ENCODE measurements around the gene UACA. TPM values are rescaled to one million over a fixed set of nuclear protein-coding genes. Genes with fewer than 3 reads are reported as not detected.

The UACA gene
- total and polyA plus RNA-seq, 2 donors from 2014 or later, result 49.6 to 92.7 TPM

DNA sequence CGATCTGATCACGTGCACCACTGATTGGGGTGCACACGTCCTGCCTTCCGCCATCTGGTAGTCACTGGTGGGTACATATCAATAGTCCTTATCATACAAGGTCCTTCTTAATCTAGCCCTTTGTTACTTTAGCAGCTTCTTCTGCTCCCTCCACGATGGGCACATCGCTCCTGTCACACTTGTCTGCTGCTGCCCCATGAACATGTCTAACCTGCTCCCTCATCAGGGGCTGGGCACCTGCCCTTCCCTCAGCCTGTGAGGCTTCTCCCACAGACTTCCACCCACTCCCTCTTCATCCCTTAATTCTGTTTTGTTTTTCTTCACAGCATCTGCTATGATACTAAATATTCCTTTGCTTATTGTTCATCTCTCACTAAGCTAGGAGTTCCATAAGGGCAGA lies 82.5 kb downstream of the UACA start:
- TF ChIP-seq, protein P1, sequence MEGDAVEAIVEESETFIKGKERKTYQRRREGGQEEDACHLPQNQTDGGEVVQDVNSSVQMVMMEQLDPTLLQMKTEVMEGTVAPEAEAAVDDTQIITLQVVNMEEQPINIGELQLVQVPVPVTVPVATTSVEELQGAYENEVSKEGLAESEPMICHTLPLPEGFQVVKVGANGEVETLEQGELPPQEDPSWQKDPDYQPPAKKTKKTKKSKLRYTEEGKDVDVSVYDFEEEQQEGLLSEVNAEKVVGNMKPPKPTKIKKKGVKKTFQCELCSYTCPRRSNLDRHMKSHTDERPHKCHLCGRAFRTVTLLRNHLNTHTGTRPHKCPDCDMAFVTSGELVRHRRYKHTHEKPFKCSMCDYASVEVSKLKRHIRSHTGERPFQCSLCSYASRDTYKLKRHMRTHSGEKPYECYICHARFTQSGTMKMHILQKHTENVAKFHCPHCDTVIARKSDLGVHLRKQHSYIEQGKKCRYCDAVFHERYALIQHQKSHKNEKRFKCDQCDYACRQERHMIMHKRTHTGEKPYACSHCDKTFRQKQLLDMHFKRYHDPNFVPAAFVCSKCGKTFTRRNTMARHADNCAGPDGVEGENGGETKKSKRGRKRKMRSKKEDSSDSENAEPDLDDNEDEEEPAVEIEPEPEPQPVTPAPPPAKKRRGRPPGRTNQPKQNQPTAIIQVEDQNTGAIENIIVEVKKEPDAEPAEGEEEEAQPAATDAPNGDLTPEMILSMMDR (IDR thresholded peaks at IDR 0.05; ENCODE audit: borderline replicate concordance, extremely low read depth, insufficient read depth), result no peak
- Histone ChIP-seq H3K27me3 (ENCODE audit: control insufficient read depth, insufficient read depth, low read length) (no peaks in the 10 kb centered on the region), H3K9ac (ENCODE audit: low read length in 3 of 3) (no peak overlapping the region), H3K9me3 (ENCODE audit: control insufficient read depth in 2 of 3, insufficient read depth in 1 of 3, low read length in 3 of 3) (no peaks in the 10 kb centered on the region), H3K4me1 (ENCODE audit: control insufficient read depth in 2 of 3, insufficient read depth in 2 of 3, low read depth in 1 of 3, low read length in 3 of 3) (peaks cover 0 to 10% (median 8%) of the 10 kb centered on the region in 3 donors), H3K27ac (ENCODE audit: low read depth in 2 of 2, low read length in 2 of 2) (no peak overlapping the region), H3K4me3 (ENCODE audit: low read length in 3 of 3) (no peak overlapping the region), H3K36me3 (ENCODE audit: control insufficient read depth in 2 of 3, insufficient read depth in 3 of 3, low read length in 3 of 3) (peaks cover 0 to 14% (median 0%) of the 10 kb centered on the region in 3 donors)
- FAIRE-seq (no peak), DNase-seq (peak in 1 of 5 donors; percentile 39)
- intact Hi-C loops (cut with DNase I), result no loop called here

DNA sequence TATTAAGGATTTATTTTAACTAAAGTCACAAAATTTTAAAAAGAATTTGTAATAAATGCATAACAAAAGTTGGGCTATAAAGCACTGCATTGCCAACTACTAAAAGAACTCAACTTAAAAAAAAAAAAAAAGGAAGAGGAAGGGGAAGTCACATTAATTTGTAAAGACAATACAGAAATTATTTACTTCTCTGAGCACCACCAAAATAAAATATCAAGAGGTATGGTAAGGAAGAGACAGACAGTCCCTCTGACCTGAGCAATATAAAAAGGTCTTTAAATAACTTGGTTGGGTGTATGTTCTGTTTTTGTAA lies 83.5 kb downstream of the UACA start:
- H3K36me3 ChIP-seq (ENCODE audit: control insufficient read depth in 2 of 3, insufficient read depth in 3 of 3, low read length in 3 of 3), result peaks cover 0 to 14% (median 0%) of the 10 kb centered on the region in 3 donors
- FAIRE-seq, result no peak
- no peaks in the 10 kb centered on the region for H3K9me3 ChIP-seq (ENCODE audit: control insufficient read depth in 2 of 3, insufficient read depth in 1 of 3, low read length in 3 of 3)
- no peaks in the 10 kb centered on the region for H3K27me3 ChIP-seq (ENCODE audit: control insufficient read depth, insufficient read depth, low read length)
- H3K4me3 ChIP-seq (ENCODE audit: low read length in 3 of 3), result no peak overlapping the region
- H3K27ac ChIP-seq (ENCODE audit: low read depth in 2 of 2, low read length in 2 of 2), result no peak overlapping the region
- intact Hi-C loops (cut with DNase I), result loop anchor here (10.0 kb wide), 1 partner anchor 135 kb away; no protein-coding TSS in a partner anchor
- peaks cover 0 to 10% (median 8%) of the 10 kb centered on the region in 3 donors for H3K4me1 ChIP-seq (ENCODE audit: control insufficient read depth in 2 of 3, insufficient read depth in 2 of 3, low read depth in 1 of 3, low read length in 3 of 3)
- TF ChIP-seq, protein P1 (IDR thresholded peaks at IDR 0.05; ENCODE audit: borderline replicate concordance, extremely low read depth, insufficient read depth), result no peak
- no peak overlapping the region for H3K9ac ChIP-seq (ENCODE audit: low read length in 3 of 3)
- no peak for DNase-seq

GRCh38 chr15:70672081-70672480 lies 91.3 kb downstream of the UACA start:
- no peak overlapping the region for H3K4me3 ChIP-seq (ENCODE audit: low read length in 3 of 3)
- H3K4me1 ChIP-seq (ENCODE audit: control insufficient read depth in 2 of 3, insufficient read depth in 2 of 3, low read depth in 1 of 3, low read length in 3 of 3), result peaks cover 0 to 4% (median 0%) of the 10 kb centered on the region in 3 donors
- no peak overlapping the region for H3K9ac ChIP-seq (ENCODE audit: low read length in 3 of 3)
- peaks cover 2 to 20% (median 3%) of the 10 kb centered on the region in 3 donors for H3K36me3 ChIP-seq (ENCODE audit: control insufficient read depth in 2 of 3, insufficient read depth in 3 of 3, low read length in 3 of 3)
- peak in 1 of 5 donors; percentile 21 for DNase-seq
- H3K27ac ChIP-seq (ENCODE audit: low read depth in 2 of 2, low read length in 2 of 2), result no peak overlapping the region
- intact Hi-C loops (cut with DNase I), result loop anchor here (10.0 kb wide), 1 partner anchor 143 kb away; no protein-coding TSS in a partner anchor
- TF ChIP-seq, protein P1 (IDR thresholded peaks at IDR 0.05; ENCODE audit: borderline replicate concordance, extremely low read depth, insufficient read depth), result no peak
- H3K27me3 ChIP-seq (ENCODE audit: control insufficient read depth, insufficient read depth, low read length), result no peaks in the 10 kb centered on the region
- no peak for FAIRE-seq
- no peaks in the 10 kb centered on the region for H3K9me3 ChIP-seq (ENCODE audit: control insufficient read depth in 2 of 3, insufficient read depth in 1 of 3, low read length in 3 of 3)

- DNase-seq (no peak), FAIRE-seq (no peak)
- Histone ChIP-seq H3K9ac (ENCODE audit: low read length in 3 of 3) (no peak overlapping the region), H3K4me1 (ENCODE audit: control insufficient read depth in 2 of 3, insufficient read depth in 2 of 3, low read depth in 1 of 3, low read length in 3 of 3) (peaks cover 0 to 4% (median 0%) of the 10 kb centered on the region in 3 donors), H3K4me3 (ENCODE audit: low read length in 3 of 3) (peak overlapping the region in 1 of 3 donors; percentile 17), H3K27ac (ENCODE audit: low read depth in 2 of 2, low read length in 2 of 2) (no peak overlapping the region), H3K27me3 (ENCODE audit: control insufficient read depth, insufficient read depth, low read length) (no peaks in the 10 kb centered on the region), H3K36me3 (ENCODE audit: control insufficient read depth in 2 of 3, insufficient read depth in 3 of 3, low read length in 3 of 3) (peaks cover 2 to 15% (median 3%) of the 10 kb centered on the region in 3 donors), H3K9me3 (ENCODE audit: control insufficient read depth in 2 of 3, insufficient read depth in 1 of 3, low read length in 3 of 3) (no peaks in the 10 kb centered on the region)
- intact Hi-C loops (cut with DNase I), result loop anchor here (10.0 kb wide), 1 partner anchor 144 kb away; no protein-coding TSS in a partner anchor
- TF ChIP-seq, protein P1 (IDR thresholded peaks at IDR 0.05; ENCODE audit: borderline replicate concordance, extremely low read depth, insufficient read depth), result no peak
These were observed 92.7 kb downstream of the UACA start for GRCh38 chr15:70670680-70671079.
